AG04449 (cell line): ENCODE measurements around the gene FOSB.

Experiments
- CTCF ChIA-PET: fragments of 350-600 bp; formaldehyde crosslinking; extraction: SDS; loops from one replicate; lab custom pipeline; 2021; ENCODE audit warnings: antibody characterized with exemption; lab: Yijun Ruan, JAX
- POLR2A ChIA-PET: fragments of 400-600, 350-600 bp; formaldehyde crosslinking; extraction: SDS; loops from one replicate; lab custom pipeline; 2020; ENCODE audit warnings: antibody characterized with exemption, inconsistent platforms; lab: Yijun Ruan, JAX
- DNase-seq: peaks from one replicate; pipeline ENCODE4 v3.0.0-alpha.2; 2010; ENCODE audit warnings: low read depth, low spot score
- H3K4me3 ChIP-seq: 2 replicates; pipeline ENCODE4 v1.5.1; 2011; ENCODE audit warnings: low read depth, mild to moderate bottlenecking, control low read depth, low read length
- TF ChIP-seq, protein P1 (sequence below): IDR thresholded peaks from one replicate; pipeline ENCODE4 v1.5.1; 2011; ENCODE audit warnings: mild to moderate bottlenecking, moderate library complexity, low read length, control low read depth, inconsistent platforms; ENCODE audit not compliant: insufficient read depth; ENCODE audit errors: missing control alignments

The FOSB gene

DNA sequence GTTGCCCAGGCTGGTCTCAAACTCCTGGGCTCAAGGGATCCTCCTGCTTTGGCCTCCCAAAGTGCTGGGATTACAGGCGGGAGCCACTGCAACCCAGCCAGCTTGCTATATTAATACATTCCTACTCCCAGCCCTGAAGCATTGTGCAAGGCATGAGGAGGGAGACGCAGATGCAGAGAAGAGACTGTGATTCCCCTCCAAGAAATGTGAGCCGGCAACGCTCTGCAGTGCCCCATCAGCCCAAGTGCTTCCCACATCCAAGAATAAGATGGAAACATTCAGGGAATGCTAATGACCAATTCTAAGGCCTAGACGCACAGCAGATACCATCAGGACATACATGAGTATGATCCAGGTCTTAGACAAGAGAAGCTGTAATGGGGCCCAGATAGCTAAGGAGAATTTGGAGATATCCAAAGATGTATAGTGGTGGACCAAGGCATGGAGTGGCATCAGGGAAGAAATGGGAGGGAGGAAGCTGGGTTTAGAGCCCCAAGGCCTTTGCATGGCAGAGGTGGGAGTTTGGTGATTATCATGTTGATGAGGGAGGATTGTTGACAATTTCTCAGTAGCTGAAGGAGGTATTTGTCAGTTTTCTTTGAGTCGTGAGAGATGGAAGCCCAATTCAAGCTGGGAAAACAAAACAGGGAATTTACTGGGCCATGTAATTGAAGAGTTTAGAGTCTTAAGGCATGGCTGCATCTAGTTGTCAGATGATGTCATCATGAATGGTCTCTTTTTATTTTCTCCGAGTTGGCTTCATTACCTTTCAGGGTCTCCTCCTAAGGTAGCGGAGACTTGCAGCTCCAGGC is 33.3 kb downstream of the FOSB start:
- ChIA-PET POLR2A (no interaction called here), CTCF (interaction anchor here (1.2 to 8.2 kb wide), 3 partner anchors 14 to 62 kb away, joined by 4 to 60 read pairs (median 10); no protein-coding TSS in a partner anchor)
- no peak for DNase-seq
- TF ChIP-seq, protein P1, sequence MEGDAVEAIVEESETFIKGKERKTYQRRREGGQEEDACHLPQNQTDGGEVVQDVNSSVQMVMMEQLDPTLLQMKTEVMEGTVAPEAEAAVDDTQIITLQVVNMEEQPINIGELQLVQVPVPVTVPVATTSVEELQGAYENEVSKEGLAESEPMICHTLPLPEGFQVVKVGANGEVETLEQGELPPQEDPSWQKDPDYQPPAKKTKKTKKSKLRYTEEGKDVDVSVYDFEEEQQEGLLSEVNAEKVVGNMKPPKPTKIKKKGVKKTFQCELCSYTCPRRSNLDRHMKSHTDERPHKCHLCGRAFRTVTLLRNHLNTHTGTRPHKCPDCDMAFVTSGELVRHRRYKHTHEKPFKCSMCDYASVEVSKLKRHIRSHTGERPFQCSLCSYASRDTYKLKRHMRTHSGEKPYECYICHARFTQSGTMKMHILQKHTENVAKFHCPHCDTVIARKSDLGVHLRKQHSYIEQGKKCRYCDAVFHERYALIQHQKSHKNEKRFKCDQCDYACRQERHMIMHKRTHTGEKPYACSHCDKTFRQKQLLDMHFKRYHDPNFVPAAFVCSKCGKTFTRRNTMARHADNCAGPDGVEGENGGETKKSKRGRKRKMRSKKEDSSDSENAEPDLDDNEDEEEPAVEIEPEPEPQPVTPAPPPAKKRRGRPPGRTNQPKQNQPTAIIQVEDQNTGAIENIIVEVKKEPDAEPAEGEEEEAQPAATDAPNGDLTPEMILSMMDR: no peak
- H3K4me3 ChIP-seq: no peak overlapping the region

DNA sequence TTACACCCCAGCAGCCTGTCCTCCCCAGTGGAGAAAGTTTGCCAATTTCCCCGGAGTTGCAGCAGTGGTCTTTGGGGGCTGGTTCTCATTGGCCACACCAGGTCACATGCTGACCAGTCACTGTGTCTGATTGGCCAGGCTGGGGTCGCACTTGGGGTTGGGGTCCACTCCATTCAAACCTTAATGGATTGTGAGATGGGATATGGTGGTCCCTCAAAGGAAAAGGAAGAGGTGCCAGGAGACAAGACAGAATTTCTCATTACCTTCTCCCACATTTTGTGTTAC is 33.9 kb downstream of the FOSB start:
- CTCF ChIA-PET: interaction anchor here (1.2 to 8.2 kb wide), 3 partner anchors 14 to 63 kb away, joined by 4 to 60 read pairs (median 10); no protein-coding TSS in a partner anchor
- no peak for DNase-seq
- H3K4me3 ChIP-seq: no peak overlapping the region
- TF ChIP-seq, protein P1: no peak
- POLR2A ChIA-PET: no interaction called here

DNA sequence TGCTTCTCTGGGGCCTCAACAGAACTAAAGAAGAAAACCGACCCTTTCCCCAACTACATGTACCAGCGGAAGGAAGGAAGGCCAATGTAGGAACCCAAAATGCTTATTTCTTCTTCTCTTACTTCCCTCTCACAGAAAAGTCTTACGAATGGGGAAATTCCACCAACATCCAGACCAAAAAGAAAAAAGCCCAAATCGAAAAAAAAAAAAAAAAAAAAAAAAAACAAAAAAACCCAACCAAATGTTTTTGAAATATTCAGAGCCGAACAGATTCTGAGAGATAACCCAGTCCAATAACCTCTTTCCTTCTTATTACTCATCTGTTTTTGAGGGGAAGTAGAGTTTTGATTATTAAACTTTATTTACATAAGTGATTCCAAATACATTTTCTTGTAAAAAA is 34.3 kb downstream of the FOSB start:
- H3K4me3 ChIP-seq: no peak overlapping the region
- TF ChIP-seq, protein P1: no peak
- DNase-seq: no peak
- POLR2A ChIA-PET: no interaction called here
- CTCF ChIA-PET: interaction anchor here (1.2 to 8.2 kb wide), 2 partner anchors 15 to 63 kb away, joined by 10 to 60 read pairs; no protein-coding TSS in a partner anchor

DNA sequence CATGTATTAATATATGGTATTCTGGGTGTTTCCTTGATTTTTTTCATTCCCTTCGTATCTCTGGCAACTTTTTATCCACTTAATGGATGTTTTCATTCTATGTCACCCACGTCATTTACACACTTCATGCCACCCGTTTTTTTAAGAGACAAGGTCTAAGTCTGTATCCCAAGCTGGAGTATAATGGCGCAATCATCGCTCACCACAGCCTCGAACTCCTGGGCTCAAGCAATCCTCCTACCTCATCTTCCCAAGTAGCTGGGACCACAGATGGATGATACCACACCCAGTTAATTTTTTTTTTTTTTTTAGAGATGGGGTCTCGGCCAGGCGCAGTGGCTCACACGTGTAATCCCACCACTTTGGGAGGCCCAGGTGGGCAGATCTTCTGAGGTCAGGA is 36.1 kb downstream of the FOSB start:
- TF ChIP-seq, protein P1: no peak
- ChIA-PET POLR2A (no interaction called here), CTCF (interaction anchor here (0.6 to 8.2 kb wide), 5 partner anchors 10 to 130 kb away, joined by 3 to 60 read pairs (median 8); no protein-coding TSS in a partner anchor)
- DNase-seq: no peak
- H3K4me3 ChIP-seq: no peak overlapping the region

DNA sequence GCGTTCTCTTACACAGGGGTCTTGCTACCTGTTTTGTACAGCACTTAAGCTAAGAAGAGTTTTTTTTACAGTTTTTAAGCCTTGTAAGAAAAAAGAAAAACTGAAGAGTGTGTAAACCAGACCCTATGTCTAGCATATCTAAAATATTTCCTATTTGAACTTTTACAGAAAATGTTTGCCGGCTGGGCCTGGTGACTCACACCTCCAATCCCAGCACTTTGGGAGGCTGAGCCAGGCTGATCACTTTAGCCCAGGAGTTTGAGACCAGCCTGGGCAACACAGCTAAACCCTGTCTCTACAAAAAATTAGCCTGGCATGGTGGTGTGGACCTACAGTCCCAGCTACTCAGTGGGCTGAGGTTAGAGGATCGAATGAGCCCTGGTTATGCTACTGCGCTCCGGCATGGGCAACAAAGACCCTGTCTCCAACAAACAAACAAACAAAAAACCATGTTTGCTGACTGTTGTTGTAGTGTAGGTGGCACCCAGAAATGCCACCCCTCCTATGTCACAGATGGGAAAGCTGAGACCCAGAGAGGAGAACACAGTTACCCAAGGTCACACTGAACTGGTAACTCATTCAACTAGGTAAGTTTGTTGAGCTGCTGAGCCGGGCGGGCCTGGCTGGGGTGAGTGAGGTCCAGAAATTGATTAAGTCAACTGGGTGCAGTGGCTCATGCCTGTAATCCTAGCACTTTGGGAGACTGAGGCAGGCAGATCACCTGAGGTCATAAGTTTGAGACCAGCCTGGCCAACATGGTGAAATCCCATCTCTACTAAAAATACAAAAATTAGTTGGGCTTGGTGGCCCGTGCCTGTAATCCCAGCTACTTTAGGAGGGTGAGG is 37.6 kb downstream of the FOSB start:
- POLR2A ChIA-PET: no interaction called here
- CTCF ChIA-PET: interaction anchor here (0.7 to 8.2 kb wide), 11 partner anchors 8 to 270 kb away, joined by 3 to 60 read pairs (median 7); partner anchors contain the start of gene RTN2

More for the DNA sequence above, 37.6 kb downstream of the FOSB start:
- H3K4me3 ChIP-seq: no peak overlapping the region; the same call in 1 of the 2 replicates
- DNase-seq: no peak
- TF ChIP-seq, protein P1: no peak
